WTC11 (cell line): ENCODE data around the gene ZBTB7C. TPM values are rescaled to one million over a fixed set of nuclear protein-coding genes. Genes with fewer than 3 reads are reported as not detected.
A peak's percentile ranks its signal among the peaks of the same experiment; 100 is the strongest.

Experiments
- ATAC-seq: fragments of 200-7000 bp; cut with Tn5 transposase; 2 replicates; pipeline ENCODE4 v1.10.0; 2021; ENCODE audit warnings: mild to moderate bottlenecking, moderate library complexity
- CTCF ChIA-PET: fragments of 300-600 bp; sonication (Branson Sonifier 250); formaldehyde crosslinking; loops from one replicate; lab custom pipeline; 2021; ENCODE audit warnings: antibody characterized with exemption; lab: Charles Lee
- POLR2A ChIA-PET: fragments of 350-600 bp; sonication (Branson Sonifier 250); formaldehyde crosslinking; loops from one replicate; lab custom pipeline; 2021; ENCODE audit warnings: antibody characterized with exemption; lab: Charles Lee
- DNase-seq: peaks from one replicate; pipeline ENCODE4 v3.0.0; 2021; ENCODE audit warnings: low spot score
- H3K27ac Mint-ChIP-seq: 2 replicates; pipeline ENCODE4 v1.8.0; 2021; ENCODE audit warnings: mixed read lengths
- H3K27me3 Mint-ChIP-seq: 2 replicates; pipeline ENCODE4 v1.8.0; 2021; ENCODE audit warnings: low read depth, mild to moderate bottlenecking, moderate library complexity, mixed read lengths
- H3K36me3 Mint-ChIP-seq: 2 replicates; pipeline ENCODE4 v1.8.0; 2021; ENCODE audit warnings: mixed read lengths
- H3K4me1 Mint-ChIP-seq: 2 replicates; pipeline ENCODE4 v1.8.0; 2022; ENCODE audit warnings: mixed read lengths
- H3K4me3 Mint-ChIP-seq: 2 replicates; pipeline ENCODE4 v1.8.0; 2021; ENCODE audit warnings: mild to moderate bottlenecking, moderate library complexity, mixed read lengths
- H3K9me3 Mint-ChIP-seq: 2 replicates; pipeline ENCODE4 v1.8.0; 2021; ENCODE audit warnings: mixed read lengths
- ARID4B ChIP-seq: sonication (generic); formaldehyde crosslinking; IDR thresholded peaks from 2 replicates; pipeline ENCODE4 v1.8.0; 2023; ENCODE audit warnings: missing genetic modification reagents, mild to moderate bottlenecking, borderline replicate concordance
- E2F4 ChIP-seq: sonication (generic); formaldehyde crosslinking; IDR thresholded peaks from 2 replicates; pipeline ENCODE4 v1.8.1; 2022; ENCODE audit warnings: low read depth, mild to moderate bottlenecking, moderate library complexity, missing genetic modification reagents, borderline replicate concordance
- E2F5 ChIP-seq: sonication (generic); formaldehyde crosslinking; IDR thresholded peaks from 2 replicates; pipeline ENCODE4 v1.8.1; 2022; ENCODE audit warnings: mild to moderate bottlenecking, moderate library complexity, missing genetic modification reagents
- EMX1 ChIP-seq: fragments of 250-450 bp; sonication (Bioruptor Pico); IDR thresholded peaks from 2 replicates; pipeline ENCODE4 v1.8.0; 2021; ENCODE audit warnings: mild to moderate bottlenecking
- ERG ChIP-seq: fragments of 250-450 bp; sonication (Bioruptor Pico); IDR thresholded peaks from 2 replicates; pipeline ENCODE4 v1.8.0; 2021; ENCODE audit warnings: mild to moderate bottlenecking
- ETV6 ChIP-seq: sonication (generic); formaldehyde crosslinking; IDR thresholded peaks from 2 replicates; pipeline ENCODE4 v1.8.1; 2022; ENCODE audit warnings: mild to moderate bottlenecking, missing genetic modification reagents
- SMAD3 ChIP-seq: sonication (generic); formaldehyde crosslinking; IDR thresholded peaks from 2 replicates; pipeline ENCODE4 v1.8.0; 2022; ENCODE audit warnings: missing genetic modification reagents, mild to moderate bottlenecking, borderline replicate concordance
- ZNF317 ChIP-seq: sonication (generic); formaldehyde crosslinking; IDR thresholded peaks from 2 replicates; pipeline ENCODE4 v1.8.1; 2023; ENCODE audit warnings: low read depth, mild to moderate bottlenecking, moderate library complexity, missing genetic modification reagents, borderline replicate concordance
- total RNA-seq: library from RNA; stranded (reverse); gene quantifications from 3 replicates; pipeline ENCODE4 v1.2.3, GENCODE V29; 2021
- TF ChIP-seq, protein P1 (sequence below): fragments of 200-600 bp; IDR thresholded peaks from 2 replicates; pipeline ENCODE4 v1.8.0; 2022; ENCODE audit warnings: antibody characterized with exemption
- TF ChIP-seq, protein P2 (sequence below): sonication (generic); formaldehyde crosslinking; IDR thresholded peaks from 2 replicates; pipeline ENCODE4 v1.8.1; 2022; ENCODE audit warnings: low read depth, missing genetic modification reagents, borderline replicate concordance
- TF ChIP-seq, protein P3 (sequence below): sonication (generic); formaldehyde crosslinking; IDR thresholded peaks from 2 replicates; pipeline ENCODE4 v1.8.1; 2023; ENCODE audit warnings: mild to moderate bottlenecking, moderate library complexity, missing genetic modification reagents
- TF ChIP-seq, protein P4 (sequence below): fragments of 250-450 bp; sonication (Bioruptor Pico); IDR thresholded peaks from 2 replicates; pipeline ENCODE4 v1.9.0; 2021; ENCODE audit warnings: mild to moderate bottlenecking, borderline replicate concordance

Gene ZBTB7C
- total RNA-seq, 1 experiment from 2014 or later: 0.48 TPM

DNA sequence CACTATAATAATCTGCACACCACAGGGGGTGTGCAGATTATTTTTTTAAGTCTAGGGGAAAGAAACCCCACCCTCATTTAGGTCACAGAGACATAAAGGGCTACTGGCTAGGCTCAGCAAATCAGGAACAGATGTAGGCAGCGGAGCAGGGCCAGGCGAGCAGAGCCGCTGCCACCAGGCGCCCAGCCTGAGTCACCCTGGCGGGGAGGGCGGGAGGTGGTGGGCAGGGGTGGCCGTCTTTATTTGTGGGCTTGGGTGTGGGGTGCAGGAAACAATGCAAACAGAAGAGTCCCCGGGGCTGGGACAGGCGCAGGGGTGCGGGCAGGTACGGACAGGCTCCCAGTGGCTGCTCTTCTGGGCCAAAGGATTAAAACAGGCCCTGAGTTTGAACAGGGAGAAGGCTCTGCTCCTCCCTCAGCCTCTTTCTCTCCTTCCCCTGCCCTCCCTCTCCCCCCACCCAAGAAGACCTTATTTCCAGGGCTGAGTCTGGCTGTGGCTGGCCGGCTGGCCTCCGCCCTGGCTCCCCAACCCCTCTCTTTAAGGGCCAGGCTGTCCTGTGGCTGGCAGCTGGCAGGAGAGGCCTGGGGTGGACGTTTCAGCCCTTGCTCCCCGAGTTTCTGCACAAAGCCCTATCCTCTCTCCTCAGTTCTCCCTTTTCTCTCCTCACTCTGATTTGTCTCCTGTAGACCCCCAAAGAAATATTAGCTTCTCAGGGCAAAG is 335.8 kb downstream of the ZBTB7C start (continued):
- no peak for TF ChIP-seq ERG (CRISPR knock-in tag)
- no peak for TF ChIP-seq ZNF317 (CRISPR knock-in tag)
- TF ChIP-seq, protein P1, sequence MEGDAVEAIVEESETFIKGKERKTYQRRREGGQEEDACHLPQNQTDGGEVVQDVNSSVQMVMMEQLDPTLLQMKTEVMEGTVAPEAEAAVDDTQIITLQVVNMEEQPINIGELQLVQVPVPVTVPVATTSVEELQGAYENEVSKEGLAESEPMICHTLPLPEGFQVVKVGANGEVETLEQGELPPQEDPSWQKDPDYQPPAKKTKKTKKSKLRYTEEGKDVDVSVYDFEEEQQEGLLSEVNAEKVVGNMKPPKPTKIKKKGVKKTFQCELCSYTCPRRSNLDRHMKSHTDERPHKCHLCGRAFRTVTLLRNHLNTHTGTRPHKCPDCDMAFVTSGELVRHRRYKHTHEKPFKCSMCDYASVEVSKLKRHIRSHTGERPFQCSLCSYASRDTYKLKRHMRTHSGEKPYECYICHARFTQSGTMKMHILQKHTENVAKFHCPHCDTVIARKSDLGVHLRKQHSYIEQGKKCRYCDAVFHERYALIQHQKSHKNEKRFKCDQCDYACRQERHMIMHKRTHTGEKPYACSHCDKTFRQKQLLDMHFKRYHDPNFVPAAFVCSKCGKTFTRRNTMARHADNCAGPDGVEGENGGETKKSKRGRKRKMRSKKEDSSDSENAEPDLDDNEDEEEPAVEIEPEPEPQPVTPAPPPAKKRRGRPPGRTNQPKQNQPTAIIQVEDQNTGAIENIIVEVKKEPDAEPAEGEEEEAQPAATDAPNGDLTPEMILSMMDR: no peak
- TF ChIP-seq, protein P2, sequence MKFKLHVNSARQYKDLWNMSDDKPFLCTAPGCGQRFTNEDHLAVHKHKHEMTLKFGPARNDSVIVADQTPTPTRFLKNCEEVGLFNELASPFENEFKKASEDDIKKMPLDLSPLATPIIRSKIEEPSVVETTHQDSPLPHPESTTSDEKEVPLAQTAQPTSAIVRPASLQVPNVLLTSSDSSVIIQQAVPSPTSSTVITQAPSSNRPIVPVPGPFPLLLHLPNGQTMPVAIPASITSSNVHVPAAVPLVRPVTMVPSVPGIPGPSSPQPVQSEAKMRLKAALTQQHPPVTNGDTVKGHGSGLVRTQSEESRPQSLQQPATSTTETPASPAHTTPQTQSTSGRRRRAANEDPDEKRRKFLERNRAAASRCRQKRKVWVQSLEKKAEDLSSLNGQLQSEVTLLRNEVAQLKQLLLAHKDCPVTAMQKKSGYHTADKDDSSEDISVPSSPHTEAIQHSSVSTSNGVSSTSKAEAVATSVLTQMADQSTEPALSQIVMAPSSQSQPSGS (CRISPR knock-in tag): no peak
- no peak for TF ChIP-seq ARID4B (CRISPR knock-in tag)
- no peak for TF ChIP-seq E2F4 (CRISPR knock-in tag)

DNA sequence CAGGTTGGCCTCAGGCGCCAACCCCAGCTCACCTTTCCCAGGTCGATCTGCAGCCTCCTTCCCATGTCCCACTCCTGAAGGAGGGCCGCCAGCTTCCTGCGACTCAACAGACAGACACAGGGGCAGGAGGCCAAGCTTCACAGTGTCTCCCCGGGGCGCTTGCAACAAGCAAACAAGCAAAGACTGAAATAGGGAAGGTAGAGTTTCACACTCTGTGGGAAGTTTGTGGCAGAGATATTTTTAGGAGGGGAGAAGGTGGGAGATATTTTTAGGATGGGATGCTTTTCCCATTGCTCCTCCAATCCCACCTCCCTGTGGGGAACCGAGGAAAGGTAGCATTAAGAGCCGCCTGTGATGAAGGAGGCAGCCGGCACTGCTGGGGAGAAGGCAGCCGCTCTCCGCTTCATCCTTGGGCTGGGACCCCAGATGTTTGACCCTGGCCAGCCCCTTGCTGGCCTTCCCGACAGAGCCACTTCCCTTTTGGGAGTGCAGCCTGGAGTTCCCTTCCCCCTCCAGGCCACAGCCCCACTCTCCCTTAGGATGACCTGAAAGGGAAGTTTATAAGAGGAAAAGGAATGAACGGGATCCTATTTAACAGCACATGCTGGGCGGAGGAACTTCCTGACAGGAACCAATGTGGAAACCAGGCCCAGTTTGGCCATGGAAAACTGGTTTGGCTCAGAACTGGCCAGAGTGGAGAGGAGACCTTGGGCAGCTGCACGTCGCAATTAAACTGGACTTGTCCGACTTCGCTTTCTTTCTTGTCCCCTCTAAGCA is 336.6 kb downstream of the ZBTB7C start:
- DNase-seq (no peak), ATAC-seq (peak; percentile 58)
- H3K4me3 Mint-ChIP-seq: no peak overlapping the region
- TF ChIP-seq EMX1 (CRISPR knock-in tag): no peak
- no peak for TF ChIP-seq SMAD3 (CRISPR knock-in tag)
- TF ChIP-seq, protein P3, sequence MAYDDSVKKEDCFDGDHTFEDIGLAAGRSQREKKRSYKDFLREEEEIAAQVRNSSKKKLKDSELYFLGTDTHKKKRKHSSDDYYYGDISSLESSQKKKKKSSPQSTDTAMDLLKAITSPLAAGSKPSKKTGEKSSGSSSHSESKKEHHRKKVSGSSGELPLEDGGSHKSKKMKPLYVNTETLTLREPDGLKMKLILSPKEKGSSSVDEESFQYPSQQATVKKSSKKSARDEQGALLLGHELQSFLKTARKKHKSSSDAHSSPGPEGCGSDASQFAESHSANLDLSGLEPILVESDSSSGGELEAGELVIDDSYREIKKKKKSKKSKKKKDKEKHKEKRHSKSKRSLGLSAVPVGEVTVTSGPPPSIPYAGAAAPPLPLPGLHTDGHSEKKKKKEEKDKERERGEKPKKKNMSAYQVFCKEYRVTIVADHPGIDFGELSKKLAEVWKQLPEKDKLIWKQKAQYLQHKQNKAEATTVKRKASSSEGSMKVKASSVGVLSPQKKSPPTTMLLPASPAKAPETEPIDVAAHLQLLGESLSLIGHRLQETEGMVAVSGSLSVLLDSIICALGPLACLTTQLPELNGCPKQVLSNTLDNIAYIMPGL (CRISPR knock-in tag): no peak
- TF ChIP-seq, protein P4, sequence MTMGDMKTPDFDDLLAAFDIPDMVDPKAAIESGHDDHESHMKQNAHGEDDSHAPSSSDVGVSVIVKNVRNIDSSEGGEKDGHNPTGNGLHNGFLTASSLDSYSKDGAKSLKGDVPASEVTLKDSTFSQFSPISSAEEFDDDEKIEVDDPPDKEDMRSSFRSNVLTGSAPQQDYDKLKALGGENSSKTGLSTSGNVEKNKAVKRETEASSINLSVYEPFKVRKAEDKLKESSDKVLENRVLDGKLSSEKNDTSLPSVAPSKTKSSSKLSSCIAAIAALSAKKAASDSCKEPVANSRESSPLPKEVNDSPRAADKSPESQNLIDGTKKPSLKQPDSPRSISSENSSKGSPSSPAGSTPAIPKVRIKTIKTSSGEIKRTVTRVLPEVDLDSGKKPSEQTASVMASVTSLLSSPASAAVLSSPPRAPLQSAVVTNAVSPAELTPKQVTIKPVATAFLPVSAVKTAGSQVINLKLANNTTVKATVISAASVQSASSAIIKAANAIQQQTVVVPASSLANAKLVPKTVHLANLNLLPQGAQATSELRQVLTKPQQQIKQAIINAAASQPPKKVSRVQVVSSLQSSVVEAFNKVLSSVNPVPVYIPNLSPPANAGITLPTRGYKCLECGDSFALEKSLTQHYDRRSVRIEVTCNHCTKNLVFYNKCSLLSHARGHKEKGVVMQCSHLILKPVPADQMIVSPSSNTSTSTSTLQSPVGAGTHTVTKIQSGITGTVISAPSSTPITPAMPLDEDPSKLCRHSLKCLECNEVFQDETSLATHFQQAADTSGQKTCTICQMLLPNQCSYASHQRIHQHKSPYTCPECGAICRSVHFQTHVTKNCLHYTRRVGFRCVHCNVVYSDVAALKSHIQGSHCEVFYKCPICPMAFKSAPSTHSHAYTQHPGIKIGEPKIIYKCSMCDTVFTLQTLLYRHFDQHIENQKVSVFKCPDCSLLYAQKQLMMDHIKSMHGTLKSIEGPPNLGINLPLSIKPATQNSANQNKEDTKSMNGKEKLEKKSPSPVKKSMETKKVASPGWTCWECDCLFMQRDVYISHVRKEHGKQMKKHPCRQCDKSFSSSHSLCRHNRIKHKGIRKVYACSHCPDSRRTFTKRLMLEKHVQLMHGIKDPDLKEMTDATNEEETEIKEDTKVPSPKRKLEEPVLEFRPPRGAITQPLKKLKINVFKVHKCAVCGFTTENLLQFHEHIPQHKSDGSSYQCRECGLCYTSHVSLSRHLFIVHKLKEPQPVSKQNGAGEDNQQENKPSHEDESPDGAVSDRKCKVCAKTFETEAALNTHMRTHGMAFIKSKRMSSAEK (CRISPR knock-in tag): no peak
- TF ChIP-seq, protein P2 (CRISPR knock-in tag): no peak
- TF ChIP-seq ETV6 (CRISPR knock-in tag): no peak
- TF ChIP-seq E2F5 (CRISPR knock-in tag): no peak

More for the DNA sequence above, 336.6 kb downstream of the ZBTB7C start:
- H3K27ac Mint-ChIP-seq: no peak overlapping the region
- ChIA-PET POLR2A (no interaction called here), CTCF (interaction anchor here (0.7 to 1.3 kb wide), 4 partner anchors 8 to 44 kb away, joined by 3 to 5 read pairs (median 3); no protein-coding TSS in a partner anchor)
- no peaks in the 10 kb centered on the region for H3K36me3 Mint-ChIP-seq
- peaks cover 27% of the 10 kb centered on the region for H3K4me1 Mint-ChIP-seq
- no peaks in the 10 kb centered on the region for H3K9me3 Mint-ChIP-seq
- no peaks in the 10 kb centered on the region for H3K27me3 Mint-ChIP-seq
